GM12892 (cell line): ENCODE measurements around the gene SLC35D2.

Experiments used
- DNase-seq: peaks from one replicate; pipeline ENCODE4 v3.0.0; 2011; ENCODE audit not compliant: insufficient read length
- FAIRE-seq: peaks from 2 replicates; lab custom pipeline; 2011; peaks lifted over from hg19 to GRCh38; lab: Jason Lieb, UNC
- POLR2A ChIP-seq: IDR thresholded peaks from 2 replicates; pipeline ENCODE4 v1.6.1; 2011; ENCODE audit warnings: low read depth, low read length, control low read depth
- POLR2AphosphoS5 ChIP-seq: IDR thresholded peaks from 2 replicates; pipeline ENCODE4 v1.6.1; 2011; ENCODE audit warnings: low read depth, low read length, control low read depth
- TAF1 ChIP-seq: IDR thresholded peaks from 2 replicates; pipeline ENCODE4 v1.6.1; 2011; ENCODE audit warnings: low read depth, mild to moderate bottlenecking, control low read depth, low read length, borderline replicate concordance

The SLC35D2 gene

DNA sequence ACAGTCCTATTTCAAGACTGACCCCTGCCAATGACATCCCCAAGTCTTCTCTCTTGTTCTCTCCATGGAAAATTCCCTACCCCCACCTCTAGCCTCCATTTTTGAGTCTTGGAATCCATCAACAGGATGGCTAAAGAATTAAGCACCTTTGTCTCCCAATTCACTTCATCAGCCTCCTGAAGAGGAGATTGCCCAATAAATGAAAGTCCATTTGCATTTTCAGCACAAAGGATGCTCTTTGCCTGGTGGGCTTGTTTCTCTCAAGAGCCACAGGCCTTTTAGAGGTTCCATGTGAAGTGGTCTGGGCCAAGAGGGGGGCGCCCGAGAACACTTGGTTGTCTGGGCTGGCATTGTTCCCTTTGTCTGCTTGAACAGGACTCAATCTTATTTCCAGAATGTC is 94.1 kb downstream of the SLC35D2 start:
- FAIRE-seq (no peak), DNase-seq (no peak)
- TF ChIP-seq POLR2A (no peak), TAF1 (no peak), POLR2AphosphoS5 (no peak)

DNA sequence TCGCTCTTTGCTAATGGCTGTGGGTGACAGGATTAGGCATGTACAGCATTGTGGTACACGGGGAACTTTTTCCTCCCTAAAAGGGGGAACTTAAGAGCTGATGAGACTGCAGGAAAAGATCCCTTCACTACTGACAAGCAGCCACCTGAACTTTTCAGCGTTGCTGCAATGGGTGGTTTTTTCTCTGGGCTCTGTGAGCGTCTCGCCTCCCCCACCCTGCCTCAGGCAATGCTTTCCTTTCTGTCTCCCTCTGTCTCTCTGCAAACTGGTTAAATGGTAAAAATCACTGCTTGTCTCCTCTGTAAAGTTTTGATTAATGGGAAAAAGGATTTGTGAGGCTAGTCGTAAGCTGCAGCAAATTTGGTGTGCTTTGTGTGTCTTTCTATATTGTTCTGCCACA is 101.9 kb downstream of the SLC35D2 start:
- TF ChIP-seq POLR2A (no peak), POLR2AphosphoS5 (no peak), TAF1 (no peak)
- no peak for FAIRE-seq

DNA sequence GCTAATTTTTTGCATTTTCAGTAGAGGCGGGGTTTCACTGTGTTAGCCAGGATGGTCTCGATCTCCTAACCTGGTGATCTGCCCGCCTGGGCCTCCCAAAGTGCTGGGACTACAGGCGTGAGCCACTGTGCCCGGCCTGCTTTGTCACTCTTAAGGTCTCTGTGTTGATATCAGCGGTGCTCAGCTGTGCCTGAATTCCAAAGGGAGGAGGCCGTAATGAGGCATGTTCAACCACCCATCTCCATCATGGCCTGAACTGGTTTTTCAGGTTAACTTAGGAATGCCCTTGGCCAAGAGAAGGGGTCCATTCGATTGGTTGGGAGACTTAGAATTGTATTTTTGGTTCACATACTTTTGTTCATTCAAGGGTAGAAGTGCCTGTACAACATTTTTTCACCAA is 103.6 kb downstream of the SLC35D2 start:
- FAIRE-seq = no peak

More for the DNA sequence above, 101.9 kb downstream of the SLC35D2 start:
- no peak for DNase-seq

DNA sequence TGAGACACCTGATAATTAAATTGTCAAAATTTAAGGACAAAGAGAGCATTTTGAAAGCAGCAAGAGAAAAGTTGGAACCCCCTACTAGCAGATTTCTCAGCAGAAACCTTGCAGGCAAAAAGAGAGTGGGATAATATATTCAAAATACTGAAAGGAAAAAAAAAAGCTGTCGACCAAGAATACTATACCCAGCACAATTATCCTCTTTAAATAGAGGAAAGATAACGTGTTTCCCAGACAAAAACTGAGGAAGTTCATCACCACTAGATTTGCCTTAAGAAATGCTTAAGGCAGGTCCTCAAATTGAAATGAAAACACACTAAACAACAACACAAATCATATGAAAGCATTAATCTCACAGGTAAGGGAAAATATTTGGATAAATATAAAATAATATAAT is 108.6 kb downstream of the SLC35D2 start:
- DNase-seq (no peak), FAIRE-seq (no peak)
- TF ChIP-seq POLR2AphosphoS5 (no peak), POLR2A (no peak), TAF1 (no peak)

More for the DNA sequence above, 103.6 kb downstream of the SLC35D2 start:
- DNase-seq = no peak
- TF ChIP-seq TAF1 (no peak), POLR2AphosphoS5 (no peak), POLR2A (no peak)
